K562 (cell line): Measurements from ENCODE around the gene FPR1. TPM values are rescaled to one million over a fixed set of nuclear protein-coding genes. Genes with fewer than 3 reads are reported as not detected.

ENCODE experiments used
- CREB3L1 ChIP-seq: fragments of 450-650 bp; IDR thresholded peaks from 2 replicates; pipeline ENCODE4 v1.6.1; 2014; ENCODE audit warnings: low read depth, mild to moderate bottlenecking, moderate library complexity, borderline replicate concordance
- CTBP1 ChIP-seq: fragments of 450-650 bp; IDR thresholded peaks from 2 replicates; pipeline ENCODE4 v1.6.1; 2016; ENCODE audit warnings: borderline replicate concordance
- CXXC5 ChIP-seq: fragments of 250-450 bp; sonication (Bioruptor Pico); IDR thresholded peaks from 2 replicates; pipeline ENCODE4 v1.8.0; 2022; ENCODE audit warnings: inconsistent platforms, mild to moderate bottlenecking, moderate library complexity
- FOS ChIP-seq: IDR thresholded peaks from 3 replicates; pipeline ENCODE4 v1.6.1; 2011; ENCODE audit not compliant: insufficient read length; ENCODE audit errors: extremely low read depth
- L3MBTL2 ChIP-seq: fragments of 450-650 bp; IDR thresholded peaks from 2 replicates; pipeline ENCODE4 v1.6.1; 2016; ENCODE audit warnings: mild to moderate bottlenecking, moderate library complexity
- MAX ChIP-seq: sonication (generic); formaldehyde crosslinking; IDR thresholded peaks from 2 replicates; pipeline ENCODE4 v1.9.0; 2022; ENCODE audit warnings: mild to moderate bottlenecking, missing genetic modification reagents
- NRF1 ChIP-seq, 2 experiments: fragments of 450-650 bp; IDR thresholded peaks in 1 of 2; conservative IDR thresholded peaks in 1 of 2; 2 replicates each; pipeline ENCODE4 v1.6.1; 2014; ENCODE audit warnings: mild to moderate bottlenecking in 2 of 2
- RCOR1 ChIP-seq, 2 experiments: IDR thresholded peaks; 2 replicates each; pipeline ENCODE4 v1.6.1; 2012; ENCODE audit warnings: low read depth in 2 of 2, low read length in 2 of 2, borderline replicate concordance in 1 of 2, improper control_type of control experiment in 1 of 2
- RERE ChIP-seq: sonication (generic); formaldehyde crosslinking; IDR thresholded peaks from 2 replicates; pipeline ENCODE4 v1.8.0; 2023; ENCODE audit warnings: missing genetic modification reagents, mild to moderate bottlenecking, borderline replicate concordance
- SUPT5H ChIP-seq: fragments of 450-650 bp; IDR thresholded peaks from 2 replicates; pipeline ENCODE4 v1.6.1; 2016
- TEAD2 ChIP-seq: fragments of 450-650 bp; IDR thresholded peaks from 2 replicates; pipeline ENCODE4 v1.6.1; 2016; ENCODE audit warnings: missing genetic modification characterization, control low read depth, missing compliant biosample characterization
- ZNF12 ChIP-seq: sonication (generic); formaldehyde crosslinking; IDR thresholded peaks from 2 replicates; pipeline ENCODE4 v1.4.0; 2020; ENCODE audit warnings: mild to moderate bottlenecking, missing genetic modification reagents
- polyA plus RNA-seq, 8 experiments: library from polyadenylated mRNA; depleted of rRNA in 4 of 8; stranded (reverse) in 5 of 8; unstranded in 3 of 8; fragments of >200 nt; fragmentation: Nextera tagmentation in 2 of 8; fragmentation: Illumina TruSeq in 1 of 8; extraction: Ambion mirVana in 2 of 8; extraction: Trizol in 1 of 8; gene quantifications; 2 replicates each; pipeline versions ENCODE4 v1.2.1 to v1.2.3, GENCODE V29; 2011 to 2014; ENCODE audit warnings: inconsistent platforms in 1 of 8, missing spikeins in 1 of 8
- total RNA-seq, 7 experiments: library from RNA; depleted of rRNA in 6 of 7; stranded (reverse); fragments of >200 nt in 6 of 7; fragmentation: Illumina TruSeq in 2 of 7; extraction: Trizol in 2 of 7; gene quantifications; 2 replicates each; pipeline versions ENCODE4 v1.2.1 to v1.2.3, GENCODE V29; 2011 to 2021; ENCODE audit warnings: low replicate concordance in 1 of 7
- TF ChIP-seq, protein P1 (sequence below): sonication (generic); formaldehyde crosslinking; IDR thresholded peaks from 2 replicates; pipeline ENCODE4 v1.4.0; 2020; ENCODE audit warnings: mild to moderate bottlenecking, missing genetic modification reagents
- TF ChIP-seq, protein P2 (sequence below): sonication (generic); IDR thresholded peaks from 2 replicates; pipeline ENCODE4 v1.6.1; 2016
- TF ChIP-seq, protein P3 (sequence below), 2 experiments: IDR thresholded peaks; 2 replicates each; pipeline ENCODE4 v1.6.1; 2011; ENCODE audit warnings: borderline replicate concordance in 1 of 2, control low read depth in 1 of 2, low read depth in 1 of 2, low read length in 1 of 2, mild to moderate bottlenecking in 1 of 2, mixed read lengths in 1 of 2, moderate library complexity in 1 of 2; ENCODE audit not compliant: insufficient read depth in 1 of 2, insufficient read length in 1 of 2, poor library complexity in 1 of 2, severe bottlenecking in 1 of 2; ENCODE audit errors: extremely low read depth in 1 of 2

Gene FPR1
- total and polyA plus RNA-seq, 9 of the 15 experiments (the other 6 are each of a cell fraction or from before 2014, with no cell fraction given): 0.06 to 0.25 (median 0.14) TPM; not detected in 4

DNA sequence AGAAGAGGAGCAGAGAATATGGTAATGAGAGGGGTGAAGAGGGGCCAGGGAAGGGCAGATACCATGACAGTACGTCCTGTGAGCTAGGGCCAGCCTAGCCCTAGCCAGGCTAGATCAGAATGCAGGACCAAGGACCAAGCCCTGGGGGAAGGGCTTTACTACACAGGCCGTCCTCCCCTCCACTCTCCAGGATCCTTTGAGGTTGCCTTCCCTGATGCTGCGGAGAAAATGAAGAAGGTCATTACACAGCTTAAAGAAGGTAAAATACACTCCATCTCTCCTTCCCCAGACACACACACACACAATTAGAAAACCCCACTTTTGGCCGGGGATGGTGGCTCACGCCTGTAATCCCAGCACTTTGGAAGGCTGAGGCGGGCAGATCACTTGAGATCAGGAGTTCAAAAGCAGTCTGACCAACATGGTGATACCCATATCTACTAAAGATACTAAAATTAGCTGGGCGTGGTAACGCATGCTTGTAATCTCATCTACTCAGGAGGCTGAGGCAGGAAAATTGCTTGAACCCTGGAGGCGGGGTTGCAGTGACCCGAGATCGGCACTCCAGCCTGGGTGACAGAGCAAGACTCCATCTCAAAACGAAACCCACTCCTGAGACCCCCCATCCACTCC is 50.1 kb downstream of the FPR1 start (continued):
- TF ChIP-seq, protein P1, sequence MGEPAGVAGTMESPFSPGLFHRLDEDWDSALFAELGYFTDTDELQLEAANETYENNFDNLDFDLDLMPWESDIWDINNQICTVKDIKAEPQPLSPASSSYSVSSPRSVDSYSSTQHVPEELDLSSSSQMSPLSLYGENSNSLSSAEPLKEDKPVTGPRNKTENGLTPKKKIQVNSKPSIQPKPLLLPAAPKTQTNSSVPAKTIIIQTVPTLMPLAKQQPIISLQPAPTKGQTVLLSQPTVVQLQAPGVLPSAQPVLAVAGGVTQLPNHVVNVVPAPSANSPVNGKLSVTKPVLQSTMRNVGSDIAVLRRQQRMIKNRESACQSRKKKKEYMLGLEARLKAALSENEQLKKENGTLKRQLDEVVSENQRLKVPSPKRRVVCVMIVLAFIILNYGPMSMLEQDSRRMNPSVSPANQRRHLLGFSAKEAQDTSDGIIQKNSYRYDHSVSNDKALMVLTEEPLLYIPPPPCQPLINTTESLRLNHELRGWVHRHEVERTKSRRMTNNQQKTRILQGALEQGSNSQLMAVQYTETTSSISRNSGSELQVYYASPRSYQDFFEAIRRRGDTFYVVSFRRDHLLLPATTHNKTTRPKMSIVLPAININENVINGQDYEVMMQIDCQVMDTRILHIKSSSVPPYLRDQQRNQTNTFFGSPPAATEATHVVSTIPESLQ: no peak
- TF ChIP-seq MAX (no peak), CXXC5 (CRISPR knock-in tag) (peak; percentile 49), L3MBTL2 (peak; percentile 29; the same call in 1 of the 2 replicates), NRF1 (conservative IDR thresholded peaks at IDR 0.05 in 1 of 2, IDR thresholded peaks at IDR 0.05 in 1 of 2) (peak in 1 of 2 experiments; percentile 32; a peak in 1 of 4 replicates), CREB3L1 (peak; percentile 13; the same call in 1 of the 2 replicates), SUPT5H (no peak), CTBP1 (peak; percentile 67; the same call in 1 of the 2 replicates), RERE (no peak), FOS (no peak), TEAD2 (tag) (no peak), ZNF12 (CRISPR knock-in tag) (no peak), RCOR1 (IDR thresholded peaks at IDR 0.05; ENCODE audit: borderline replicate concordance in 1 of 2, low read depth in 2 of 2, low read length in 2 of 2) (0 out of 4 replicates have a peak, but pooled peaks of 1 of the 2 experiments have one; percentile 15)
- TF ChIP-seq, protein P2, sequence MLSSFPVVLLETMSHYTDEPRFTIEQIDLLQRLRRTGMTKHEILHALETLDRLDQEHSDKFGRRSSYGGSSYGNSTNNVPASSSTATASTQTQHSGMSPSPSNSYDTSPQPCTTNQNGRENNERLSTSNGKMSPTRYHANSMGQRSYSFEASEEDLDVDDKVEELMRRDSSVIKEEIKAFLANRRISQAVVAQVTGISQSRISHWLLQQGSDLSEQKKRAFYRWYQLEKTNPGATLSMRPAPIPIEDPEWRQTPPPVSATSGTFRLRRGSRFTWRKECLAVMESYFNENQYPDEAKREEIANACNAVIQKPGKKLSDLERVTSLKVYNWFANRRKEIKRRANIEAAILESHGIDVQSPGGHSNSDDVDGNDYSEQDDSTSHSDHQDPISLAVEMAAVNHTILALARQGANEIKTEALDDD: peak; percentile 61; the same call in 1 of the 2 replicates
- TF ChIP-seq, protein P3, sequence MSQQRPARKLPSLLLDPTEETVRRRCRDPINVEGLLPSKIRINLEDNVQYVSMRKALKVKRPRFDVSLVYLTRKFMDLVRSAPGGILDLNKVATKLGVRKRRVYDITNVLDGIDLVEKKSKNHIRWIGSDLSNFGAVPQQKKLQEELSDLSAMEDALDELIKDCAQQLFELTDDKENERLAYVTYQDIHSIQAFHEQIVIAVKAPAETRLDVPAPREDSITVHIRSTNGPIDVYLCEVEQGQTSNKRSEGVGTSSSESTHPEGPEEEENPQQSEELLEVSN (IDR thresholded peaks at IDR 0.05; ENCODE audit: borderline replicate concordance in 1 of 2, extremely low read depth in 1 of 2, insufficient read depth in 1 of 2, insufficient read length in 1 of 2, low read depth in 1 of 2, low read length in 1 of 2, poor library complexity in 1 of 2, severe bottlenecking in 1 of 2): peak in 1 of 2 experiments; percentile 19
